PC-3 (cell line): ENCODE data around the gene CD82.

Source experiments
- EZH2 ChIP-seq: fragments of 300-600 bp; sonication (generic); IDR thresholded peaks from one replicate; pipeline ENCODE4 v1.6.1; 2017; ENCODE audit warnings: antibody characterized with exemption, mild to moderate bottlenecking, low read length; ENCODE audit not compliant: unreplicated experiment
- EZH2phosphoT487 ChIP-seq: fragments of 300-600 bp; sonication (generic); IDR thresholded peaks from 2 replicates; pipeline ENCODE4 v1.6.1; 2018; ENCODE audit warnings: mild to moderate bottlenecking, antibody characterized with exemption, low read length, borderline replicate concordance
- TF ChIP-seq, protein P1 (sequence below): fragments of 300-600 bp; sonication (generic); conservative IDR thresholded peaks from 2 replicates; pipeline ENCODE4 v1.5.1; 2017; ENCODE audit warnings: antibody characterized with exemption, low read depth, mild to moderate bottlenecking, low read length

DNA sequence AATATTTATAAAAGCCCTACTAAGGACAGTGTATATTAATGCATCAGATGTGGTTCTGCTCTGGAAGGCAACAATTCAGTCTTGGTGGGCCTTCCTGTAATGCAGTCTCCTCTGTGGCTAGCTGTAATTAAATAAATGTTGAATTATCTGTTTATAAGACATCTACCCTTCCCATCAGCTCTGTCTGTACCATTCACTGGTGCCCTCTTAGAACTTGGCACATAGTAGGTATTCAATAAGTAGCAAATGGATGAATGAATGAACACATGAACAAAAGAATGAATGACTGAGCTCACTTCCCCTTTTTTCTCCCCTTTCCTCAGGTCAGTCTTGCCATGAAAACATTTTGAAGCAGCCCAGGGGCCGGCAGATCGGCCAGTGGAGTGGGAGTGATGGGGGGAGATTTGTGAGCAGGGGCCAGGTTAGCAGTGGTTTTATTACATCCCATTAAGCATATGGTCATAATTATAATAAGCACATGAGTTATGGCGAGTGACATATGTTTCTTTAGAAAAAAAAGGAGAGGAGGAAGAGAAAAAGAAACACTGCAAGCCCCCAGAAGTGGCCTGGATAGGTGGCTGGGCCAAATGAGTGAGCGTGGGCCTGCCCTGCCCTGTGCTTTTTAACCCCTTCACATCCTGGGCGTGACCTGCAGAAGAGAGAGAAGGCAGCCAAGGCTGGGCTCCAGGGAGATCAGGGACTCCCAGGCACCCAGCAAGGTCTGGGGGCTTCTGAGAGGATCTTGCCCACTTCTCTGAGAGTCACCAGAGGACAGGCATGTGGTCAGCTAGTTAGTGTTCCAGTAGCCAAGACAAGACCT is 48.6 kb upstream of the CD82 start:
- no peak for TF ChIP-seq EZH2
- TF ChIP-seq, protein P1, sequence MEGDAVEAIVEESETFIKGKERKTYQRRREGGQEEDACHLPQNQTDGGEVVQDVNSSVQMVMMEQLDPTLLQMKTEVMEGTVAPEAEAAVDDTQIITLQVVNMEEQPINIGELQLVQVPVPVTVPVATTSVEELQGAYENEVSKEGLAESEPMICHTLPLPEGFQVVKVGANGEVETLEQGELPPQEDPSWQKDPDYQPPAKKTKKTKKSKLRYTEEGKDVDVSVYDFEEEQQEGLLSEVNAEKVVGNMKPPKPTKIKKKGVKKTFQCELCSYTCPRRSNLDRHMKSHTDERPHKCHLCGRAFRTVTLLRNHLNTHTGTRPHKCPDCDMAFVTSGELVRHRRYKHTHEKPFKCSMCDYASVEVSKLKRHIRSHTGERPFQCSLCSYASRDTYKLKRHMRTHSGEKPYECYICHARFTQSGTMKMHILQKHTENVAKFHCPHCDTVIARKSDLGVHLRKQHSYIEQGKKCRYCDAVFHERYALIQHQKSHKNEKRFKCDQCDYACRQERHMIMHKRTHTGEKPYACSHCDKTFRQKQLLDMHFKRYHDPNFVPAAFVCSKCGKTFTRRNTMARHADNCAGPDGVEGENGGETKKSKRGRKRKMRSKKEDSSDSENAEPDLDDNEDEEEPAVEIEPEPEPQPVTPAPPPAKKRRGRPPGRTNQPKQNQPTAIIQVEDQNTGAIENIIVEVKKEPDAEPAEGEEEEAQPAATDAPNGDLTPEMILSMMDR = no peak
- TF ChIP-seq EZH2phosphoT487 = no peak
